Thyroid gland (tissue), 4 donors: ENCODE results near the gene NUP98. TPM values are rescaled to one million over a fixed set of nuclear protein-coding genes. Genes with fewer than 3 reads are reported as not detected.

Source experiments
- DNase-seq, 2 donors: peaks; one replicate each; pipeline ENCODE4 v3.0.0-alpha.2; 2019
- H3K27ac ChIP-seq, 3 donors: fragments of 200-600 bp; sonication (generic); 1 replicate in 2 of 3; 2 replicates in 1 of 3; pipeline ENCODE4 v1.5.1; 2016 to 2019; ENCODE audit warnings: mild to moderate bottlenecking in 1 of 3, moderate library complexity in 1 of 3
- H3K27me3 ChIP-seq: fragments of 200-600 bp; sonication (generic); one replicate; pipeline ENCODE4 v1.5.1; 2019
- H3K36me3 ChIP-seq, 2 donors: fragments of 200-600 bp; sonication (generic); one replicate each; pipeline ENCODE4 v1.5.1; 2016 to 2019
- H3K4me1 ChIP-seq, 2 donors: fragments of 200-600 bp; sonication (generic); one replicate each; pipeline ENCODE4 v1.5.1; 2017 to 2019
- H3K4me3 ChIP-seq, 3 donors: fragments of 200-600 bp; sonication (generic); replicated peaks in 1 of 3; 1 replicate in 2 of 3; 2 replicates in 1 of 3; pipeline ENCODE4 v1.5.1; 2016; ENCODE audit warnings: mild to moderate bottlenecking in 1 of 3
- H3K9me3 ChIP-seq: fragments of 200-600 bp; sonication (generic); one replicate; pipeline ENCODE4 v1.5.1; 2017
- CTCF ChIP-seq, 6 experiments: fragments of 200-600 bp in 3 of 6; fragments of 450-650 bp in 3 of 6; sonication (generic) in 3 of 6; IDR thresholded peaks; one replicate each; pipeline ENCODE4 v1.5.1; 2016 to 2019; ENCODE audit warnings: antibody characterized with exemption in 6 of 6, mild to moderate bottlenecking in 2 of 6, inconsistent platforms in 1 of 6, moderate library complexity in 1 of 6
- POLR2A ChIP-seq, 2 donors: fragments of 450-650 bp; IDR thresholded peaks; one replicate each; pipeline ENCODE4 v1.6.1; 2017; ENCODE audit warnings: antibody characterized with exemption in 2 of 2, mild to moderate bottlenecking in 2 of 2, moderate library complexity in 1 of 2
- WGBS, 2 donors: methylation state at CpG; one replicate each; pipeline ENCODE4 v1.1.5; 2017; 5-methylcytosine and 5-hydroxymethylcytosine counted together
- intact Hi-C: fragments of 100-400 bp; cut with DNase I; formaldehyde crosslinking; loops from one replicate; pipeline ENCODE4 v1.15.1; 2023
- total RNA-seq, 4 donors: library from RNA; depleted of rRNA; stranded (reverse); fragments of >200 nt; gene quantifications; one replicate each; pipeline ENCODE4 v1.2.3, GENCODE V29; 2016

NUP98 gene
- total RNA-seq, 4 donors from 2014 or later = 117 to 188 (median 160) TPM

GRCh38 chr11:3837793-3838192 lies 40.4 kb upstream of the NUP98 start:
- peaks cover 0 to 38% of the 10 kb centered on the region in 2 donors for H3K4me1 ChIP-seq
- no peaks in the 10 kb centered on the region for H3K27me3 ChIP-seq
- H3K36me3 ChIP-seq = no peaks in the 10 kb centered on the region
- no peaks in the 10 kb centered on the region for H3K9me3 ChIP-seq
- TF ChIP-seq POLR2A (IDR thresholded peaks at IDR 0.05) = no peak
- TF ChIP-seq CTCF (IDR thresholded peaks at IDR 0.05) = no peak
- no peak for DNase-seq
- no peak overlapping the region for H3K27ac ChIP-seq
- intact Hi-C loops = no loop called here
- H3K4me3 ChIP-seq = no peak overlapping the region
- 67 to 68% methylated on average over 1 of the region's 1 CpG for WGBS, 2 donors

DNA sequence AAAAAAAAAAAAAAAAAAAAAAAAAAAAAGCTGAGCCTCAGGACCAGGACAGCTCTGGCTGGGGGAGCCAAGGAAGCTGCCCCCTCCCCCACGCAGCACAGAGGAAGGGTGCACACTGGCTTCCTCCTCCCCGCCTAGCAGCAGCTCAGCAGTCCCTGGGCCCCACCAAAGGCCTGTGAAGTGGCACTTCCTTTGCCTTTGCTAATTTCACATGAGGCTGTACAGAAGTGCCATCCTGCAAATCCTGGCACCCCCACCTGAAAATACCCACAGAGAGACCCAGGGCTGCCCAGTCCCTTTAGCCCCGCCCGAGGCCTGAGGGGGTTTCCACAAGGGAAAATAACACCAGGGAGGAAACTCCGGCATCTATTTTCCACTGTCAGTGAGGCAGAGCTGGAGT lies 39.5 kb upstream of the NUP98 start:
- WGBS, 2 donors = 73 to 81% methylated on average over 3 to 5 of the region's 5 CpGs
- peaks cover 0 to 40% of the 10 kb centered on the region in 2 donors for H3K4me1 ChIP-seq
- no peak overlapping the region for H3K4me3 ChIP-seq
- no peaks in the 10 kb centered on the region for H3K36me3 ChIP-seq
- no peak for DNase-seq
- TF ChIP-seq POLR2A (IDR thresholded peaks at IDR 0.05) = no peak
- no peak for TF ChIP-seq CTCF (IDR thresholded peaks at IDR 0.05)
- no peaks in the 10 kb centered on the region for H3K27me3 ChIP-seq
- no peaks in the 10 kb centered on the region for H3K9me3 ChIP-seq
- intact Hi-C loops = no loop called here
- H3K27ac ChIP-seq = no peak overlapping the region

GRCh38 chr11:3835751-3836150 lies 38.4 kb upstream of the NUP98 start:
- no peak overlapping the region for H3K4me3 ChIP-seq
- no peaks in the 10 kb centered on the region for H3K36me3 ChIP-seq
- peaks cover 0 to 38% of the 10 kb centered on the region in 2 donors for H3K4me1 ChIP-seq
- TF ChIP-seq POLR2A (IDR thresholded peaks at IDR 0.05) = no peak
- no peak for TF ChIP-seq CTCF (IDR thresholded peaks at IDR 0.05)
- DNase-seq = no peak
- no peak overlapping the region for H3K27ac ChIP-seq
- intact Hi-C loops = no loop called here
- WGBS, 2 donors = 79 to 80% methylated on average over 4 of the region's 4 CpGs
- no peaks in the 10 kb centered on the region for H3K27me3 ChIP-seq
- no peaks in the 10 kb centered on the region for H3K9me3 ChIP-seq

DNA sequence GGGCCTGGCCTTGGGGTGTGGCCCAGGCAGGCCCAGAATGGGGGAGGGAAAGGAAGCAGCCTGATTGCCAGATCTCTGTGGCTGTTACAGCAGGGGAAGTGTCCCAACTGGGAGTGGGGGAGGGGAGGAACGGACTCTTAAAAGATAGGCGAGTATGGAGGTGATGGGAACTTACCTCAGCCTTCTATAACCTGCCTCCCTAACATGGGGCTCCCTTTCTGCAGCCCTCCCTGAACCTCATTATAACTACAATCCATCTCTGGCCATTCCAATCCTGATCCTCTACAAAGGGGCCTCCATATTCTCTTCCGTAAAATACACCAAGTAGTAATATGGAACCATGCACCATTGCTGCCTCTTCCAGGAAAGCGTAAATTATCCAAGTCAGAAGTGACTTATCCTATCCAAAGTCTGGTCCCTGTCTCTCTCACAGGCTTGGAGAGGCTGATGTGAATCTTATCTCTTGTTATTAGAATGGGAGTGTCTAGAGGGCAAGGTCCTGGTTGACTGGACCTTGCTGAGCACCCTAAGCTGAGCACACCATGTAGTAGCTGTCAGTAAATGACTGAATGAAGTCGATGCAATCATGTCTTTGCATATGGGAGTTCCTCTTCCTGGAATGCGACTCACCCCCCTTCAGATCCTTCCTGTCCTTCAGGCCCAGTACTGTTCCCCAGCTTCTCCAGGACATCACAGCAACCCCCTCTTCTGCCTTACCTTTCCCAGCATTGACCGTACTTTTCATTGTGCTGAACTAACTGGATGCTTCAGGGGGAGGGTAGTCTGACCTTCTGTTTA lies 37.5 kb upstream of the NUP98 start:
- intact Hi-C loops = no loop called here
- Histone ChIP-seq H3K4me1 (peaks cover 0 to 38% of the 10 kb centered on the region in 2 donors), H3K9me3 (no peaks in the 10 kb centered on the region), H3K27ac (no peak overlapping the region), H3K27me3 (no peaks in the 10 kb centered on the region), H3K36me3 (no peaks in the 10 kb centered on the region), H3K4me3 (no peak overlapping the region)
- TF ChIP-seq CTCF (IDR thresholded peaks at IDR 0.05) = no peak
- no peak for TF ChIP-seq POLR2A (IDR thresholded peaks at IDR 0.05)
- no peak for DNase-seq
- 77 to 84% methylated on average over 7 of the region's 7 CpGs for WGBS, 2 donors

GRCh38 chr11:3834349-3834663 lies 37.0 kb upstream of the NUP98 start:
- Histone ChIP-seq H3K27ac (no peak overlapping the region), H3K36me3 (no peaks in the 10 kb centered on the region), H3K4me3 (no peak overlapping the region), H3K4me1 (peaks cover 0 to 38% of the 10 kb centered on the region in 2 donors), H3K9me3 (no peaks in the 10 kb centered on the region), H3K27me3 (no peaks in the 10 kb centered on the region)
- WGBS, 2 donors = 78 to 79% methylated on average over 4 of the region's 4 CpGs
- intact Hi-C loops = no loop called here
- TF ChIP-seq CTCF (IDR thresholded peaks at IDR 0.05) (no peak), POLR2A (IDR thresholded peaks at IDR 0.05) (no peak)
- no peak for DNase-seq
